Keratinocyte (primary cell): ENCODE data around the gene LRIG1. TPM values are rescaled to one million over a fixed set of nuclear protein-coding genes. Genes with fewer than 3 reads are reported as not detected.

Experiments used
- DNase-seq: peaks from one replicate; pipeline ENCODE4 v3.0.0-alpha.2; 2011; ENCODE audit warnings: low read depth, missing footprints, low spot score
- FAIRE-seq: peaks from 2 replicates; lab custom pipeline; 2011; peaks lifted over from hg19 to GRCh38; lab: Jason Lieb, UNC
- H2AFZ ChIP-seq: 2 replicates; pipeline ENCODE4 v1.6.0; 2012; ENCODE audit warnings: low read length, control low read depth, inconsistent platforms; ENCODE audit not compliant: control insufficient read depth
- H3K27ac ChIP-seq: 2 replicates; pipeline ENCODE4 v1.5.1; 2011; ENCODE audit warnings: low read length; ENCODE audit not compliant: control insufficient read depth, insufficient read depth
- H3K27me3 ChIP-seq: 3 replicates; pipeline ENCODE4 v1.6.0; 2011; ENCODE audit warnings: low read length; ENCODE audit not compliant: control insufficient read depth, insufficient read depth; ENCODE audit errors: extremely low read depth
- H3K36me3 ChIP-seq, 2 experiments: 2 replicates in 1 of 2; 3 replicates in 1 of 2; pipeline ENCODE4 v1.5.1; 2011; ENCODE audit warnings: low read length in 2 of 2, mild to moderate bottlenecking in 1 of 2; ENCODE audit not compliant: control insufficient read depth in 2 of 2, insufficient read depth in 2 of 2; ENCODE audit errors: extremely low read depth in 1 of 2
- H3K4me1 ChIP-seq: 3 replicates; pipeline ENCODE4 v1.5.1; 2011; ENCODE audit warnings: low read length; ENCODE audit not compliant: control insufficient read depth, insufficient read depth; ENCODE audit errors: extremely low read depth
- H3K4me2 ChIP-seq: 3 replicates; pipeline ENCODE4 v1.6.0; 2011; ENCODE audit warnings: low read depth, low read length; ENCODE audit not compliant: control insufficient read depth, insufficient read depth; ENCODE audit errors: extremely low read depth
- H3K4me3 ChIP-seq, 3 experiments: fragments of 200-600 bp in 1 of 3; sonication (generic) in 1 of 3; 2 replicates in 2 of 3; 3 replicates in 1 of 3; pipeline ENCODE4 v1.5.1; 2011 to 2016; ENCODE audit warnings: low read length in 3 of 3, mild to moderate bottlenecking in 3 of 3, control low read depth in 2 of 3, inconsistent platforms in 1 of 3, low read depth in 1 of 3, mixed read lengths in 1 of 3, mixed run types in 1 of 3, moderate library complexity in 1 of 3; ENCODE audit not compliant: control insufficient read depth in 2 of 3, insufficient read depth in 2 of 3; ENCODE audit errors: extremely low read depth in 1 of 3
- H3K79me2 ChIP-seq: 2 replicates; pipeline ENCODE4 v1.6.0; 2012; ENCODE audit warnings: low read length; ENCODE audit not compliant: control insufficient read depth, insufficient read depth
- H3K9ac ChIP-seq: 3 replicates; pipeline ENCODE4 v1.6.0; 2011; ENCODE audit warnings: low read length; ENCODE audit not compliant: control insufficient read depth, insufficient read depth; ENCODE audit errors: extremely low read depth
- H3K9me1 ChIP-seq: 3 replicates; pipeline ENCODE4 v1.6.0; 2011; ENCODE audit warnings: low read length; ENCODE audit not compliant: control insufficient read depth, insufficient read depth; ENCODE audit errors: extremely low read depth
- H3K9me3 ChIP-seq: 2 replicates; pipeline ENCODE4 v1.5.1; 2012; ENCODE audit warnings: low read depth, low read length; ENCODE audit not compliant: control insufficient read depth
- H4K20me1 ChIP-seq: 3 replicates; pipeline ENCODE4 v1.6.0; 2011; ENCODE audit warnings: low read length; ENCODE audit not compliant: control insufficient read depth, insufficient read depth; ENCODE audit errors: extremely low read depth
- CTCF ChIP-seq, 3 experiments: IDR thresholded peaks in 1 of 3; conservative IDR thresholded peaks in 1 of 3; optimal IDR thresholded peaks in 1 of 3; 2 replicates in 2 of 3; 3 replicates in 1 of 3; pipeline versions ENCODE3 to v1.5.1; 2011; ENCODE audit warnings: low read length in 3 of 3, mild to moderate bottlenecking in 3 of 3, moderate library complexity in 2 of 3, control low read depth in 1 of 3, inconsistent platforms in 1 of 3; ENCODE audit not compliant: insufficient read depth in 2 of 3; ENCODE audit errors: extremely low read depth in 1 of 3
- EZH2 ChIP-seq: IDR thresholded peaks from one replicate; pipeline ENCODE4 v1.6.1; 2012; ENCODE audit warnings: inconsistent platforms, mild to moderate bottlenecking, low read length, moderate library complexity
- dilution Hi-C: fragments of 300-500 bp; cut with MboI; formaldehyde crosslinking; loops from one replicate; pipeline ENCODE4 v1.7.0; 2020; ENCODE audit warnings: low sequenced_read_pairs; ENCODE audit not compliant: extremely low pct_ligation_motif_present
- polyA plus RNA-seq, 5 experiments: library from polyadenylated mRNA; depleted of rRNA in 3 of 5; stranded (reverse) in 3 of 5; stranded (forward) in 1 of 5; unstranded in 1 of 5; fragments of >200 nt; gene quantifications; 1 replicate in 1 of 5; 2 replicates in 3 of 5; 3 replicates in 1 of 5; pipeline versions ENCODE4 v1.2.1 to v1.2.3, GENCODE V29; 2011 to 2012; ENCODE audit warnings: missing spikeins in 2 of 5, low read depth in 1 of 5, low replicate concordance in 1 of 5

The LRIG1 gene
- polyA plus RNA-seq, 1 donor (not counting 4 experiments of a cell fraction or from before 2014, with no cell fraction given) = 17.2 TPM

- H3K36me3 ChIP-seq = no peaks in the 10 kb centered on the region
- H4K20me1 ChIP-seq = no peaks in the 10 kb centered on the region
- FAIRE-seq (no peak), DNase-seq (no peak)
- no peaks in the 10 kb centered on the region for H3K9me3 ChIP-seq
- no peak overlapping the region for H3K4me2 ChIP-seq
- H3K9ac ChIP-seq = no peak overlapping the region
- H2AFZ ChIP-seq = no peak overlapping the region
- dilution Hi-C loops = no loop called here
- no peaks in the 10 kb centered on the region for H3K27me3 ChIP-seq
- no peak overlapping the region for H3K4me3 ChIP-seq
- no peak for TF ChIP-seq CTCF (optimal IDR thresholded peaks at IDR 0.05 in 1 of 3, IDR thresholded peaks at IDR 0.05 in 1 of 3, conservative IDR thresholded peaks at IDR 0.05 in 1 of 3; ENCODE audit: extremely low read depth in 1 of 3, insufficient read depth in 2 of 3, low read length in 3 of 3)
- no peak for TF ChIP-seq EZH2
- H3K4me1 ChIP-seq = peaks cover 11% of the 10 kb centered on the region
- peaks cover 58% of the 10 kb centered on the region for H3K79me2 ChIP-seq
- H3K27ac ChIP-seq = no peak overlapping the region
- no peaks in the 10 kb centered on the region for H3K9me1 ChIP-seq
These were observed 23.0 kb downstream of the LRIG1 start for GRCh38 chr3:66477856-66478255.

- Histone ChIP-seq H3K27me3 (no peaks in the 10 kb centered on the region), H3K27ac (no peak overlapping the region), H3K79me2 (peaks cover 52% of the 10 kb centered on the region), H3K4me2 (no peak overlapping the region), H4K20me1 (no peaks in the 10 kb centered on the region), H3K9me3 (no peaks in the 10 kb centered on the region), H3K4me3 (no peak overlapping the region), H3K36me3 (no peaks in the 10 kb centered on the region), H3K9me1 (no peaks in the 10 kb centered on the region), H3K4me1 (peaks cover 20% of the 10 kb centered on the region), H2AFZ (no peak overlapping the region), H3K9ac (no peak overlapping the region)
- DNase-seq = no peak
- no peak for FAIRE-seq
- dilution Hi-C loops = no loop called here
- TF ChIP-seq CTCF (optimal IDR thresholded peaks at IDR 0.05 in 1 of 3, IDR thresholded peaks at IDR 0.05 in 1 of 3, conservative IDR thresholded peaks at IDR 0.05 in 1 of 3; ENCODE audit: extremely low read depth in 1 of 3, insufficient read depth in 2 of 3, low read length in 3 of 3) (no peak), EZH2 (no peak)
These were observed 23.9 kb downstream of the LRIG1 start for GRCh38 chr3:66476852-66477381.
